HG02623 (cell line): Measurements from ENCODE around the gene CTXND2.
A peak's percentile ranks its signal among the peaks of the same experiment; 100 is the strongest.
"Not testable (repeated sequence)": the region's sequence is repeated elsewhere in the genome, so short reads cannot be mapped to it uniquely, and the experiment has no call there.

ENCODE experiments used
- ATAC-seq: cut with Tn5 transposase; IDR thresholded peaks from one replicate; pipeline ENCODE4 v1.9.1; 2021; ENCODE audit warnings: moderate library complexity; ENCODE audit not compliant: unreplicated experiment

Gene CTXND2

DNA sequence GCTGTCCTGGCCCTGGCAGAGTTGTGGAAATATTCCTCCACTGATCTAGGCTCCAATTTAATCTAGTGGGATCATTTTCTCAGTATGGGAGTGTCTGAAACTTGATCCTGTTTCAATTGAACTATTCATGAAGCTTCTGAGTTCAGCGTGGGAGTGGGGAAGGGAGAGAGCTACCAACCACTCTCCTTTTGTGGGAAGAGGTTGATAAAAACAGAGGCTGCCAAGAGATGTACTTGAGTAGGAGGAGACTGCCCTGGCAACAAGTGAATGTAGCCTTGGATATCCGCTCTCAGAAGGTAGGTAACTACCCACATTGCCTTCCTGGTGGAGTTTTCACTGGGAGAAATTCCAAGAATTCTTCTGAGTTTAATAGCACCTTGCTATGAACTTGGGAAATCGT, at the start of gene CTXND2:
Gene CTXND2, plus strand, starts transcription at position 119 of the 400 bp plus-strand sequence. CDS start 25,179 bp downstream, outside the sequence.
- ATAC-seq, result no peak

DNA sequence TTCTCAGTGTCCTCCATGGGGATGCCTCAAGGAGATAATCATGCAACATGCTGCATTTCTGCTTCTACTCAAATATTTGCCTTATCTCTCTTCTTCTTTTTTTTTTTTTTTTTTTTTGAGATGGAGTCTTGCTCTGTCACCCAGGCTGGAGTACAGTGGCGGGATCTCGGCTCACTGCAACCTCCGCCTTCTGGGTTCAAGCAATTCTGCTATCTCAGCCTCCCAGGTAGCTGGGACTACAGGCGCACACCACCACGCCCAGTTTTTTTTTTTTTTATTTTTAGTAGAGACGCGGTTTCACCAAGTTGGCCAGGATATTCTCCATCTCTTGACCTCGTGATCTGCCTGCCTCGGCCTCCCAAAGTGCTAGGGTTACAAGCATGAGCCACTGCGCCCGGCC, 46.1 kb upstream of the CTXND2 start:
- ATAC-seq, result not testable (repeated sequence)

DNA sequence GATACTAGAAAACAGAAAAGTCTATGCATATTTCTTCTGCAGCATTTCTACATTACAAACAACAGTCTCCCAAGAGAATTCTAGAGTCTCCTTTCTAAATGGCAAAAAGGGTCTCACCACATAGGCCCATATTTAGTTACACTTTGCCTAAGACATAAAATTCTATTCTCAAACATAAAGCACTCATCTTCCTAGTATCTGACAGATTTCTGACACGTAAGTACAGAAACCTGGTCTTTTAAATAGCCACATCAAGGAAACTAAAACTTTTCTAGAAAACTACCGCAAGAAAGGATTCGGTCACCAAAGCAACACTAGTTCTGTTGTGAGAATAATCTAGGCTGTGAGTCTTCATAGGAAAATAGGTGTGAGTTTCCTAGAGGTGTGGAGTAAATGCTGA, 45.3 kb upstream of the CTXND2 start:
- ATAC-seq, result no peak

DNA sequence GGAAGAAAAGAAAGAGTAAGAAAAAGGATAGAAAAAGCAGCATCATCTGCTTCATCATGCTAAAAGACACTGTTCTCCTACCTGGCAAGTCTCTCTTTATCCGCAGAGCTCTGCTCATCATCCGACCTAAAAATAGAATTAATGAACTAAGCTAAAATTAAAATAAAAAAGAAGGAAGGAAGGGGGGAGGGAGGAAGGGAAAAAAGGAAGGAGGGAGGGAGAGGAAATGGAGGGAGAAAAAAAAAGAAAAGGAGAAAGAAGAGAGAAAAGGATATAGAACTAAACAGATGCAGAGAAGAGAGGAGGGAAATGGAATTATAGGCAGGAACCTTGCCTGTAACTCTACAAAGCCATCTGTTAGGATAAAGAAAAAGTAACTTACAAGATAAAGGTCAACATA, 44.6 kb upstream of the CTXND2 start:
- no peak for ATAC-seq

DNA sequence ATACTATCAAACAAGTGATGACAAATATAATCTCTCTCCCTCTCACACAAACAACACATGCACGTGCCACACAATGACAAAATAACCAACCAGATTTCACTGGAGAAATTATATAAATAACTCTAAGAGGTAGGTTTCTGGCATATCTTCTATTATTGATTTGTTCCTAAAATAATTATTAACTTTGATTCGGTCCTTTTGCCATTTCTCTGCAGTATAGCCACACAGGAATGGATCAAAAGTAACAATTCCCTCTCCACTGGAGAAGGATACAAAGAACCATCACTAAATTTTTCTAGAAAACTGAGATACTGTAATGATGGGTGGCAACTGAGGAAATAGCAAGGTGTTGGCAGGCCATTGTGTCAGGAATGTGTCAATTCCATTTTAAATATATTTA, 44.0 kb upstream of the CTXND2 start:
- no peak for ATAC-seq

DNA sequence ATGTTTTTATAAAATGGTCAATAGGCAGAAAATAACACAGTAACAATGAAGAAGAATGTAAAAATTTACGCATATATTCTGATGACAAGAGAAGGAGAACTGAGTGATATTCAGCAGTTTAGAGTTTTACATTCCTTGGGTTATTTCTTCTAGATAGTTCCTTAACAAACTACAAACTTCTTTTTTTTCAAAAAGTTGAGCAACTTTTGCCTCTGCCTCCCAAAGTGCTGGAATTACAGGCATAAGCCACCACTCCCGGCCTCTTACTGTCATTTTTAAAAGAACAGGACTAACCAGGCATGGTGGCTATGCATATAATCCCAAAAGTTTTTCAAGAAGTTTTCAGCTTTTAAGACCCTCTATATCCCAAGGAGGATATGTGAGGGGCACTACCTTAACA, 43.5 kb upstream of the CTXND2 start:
- no peak for ATAC-seq

DNA sequence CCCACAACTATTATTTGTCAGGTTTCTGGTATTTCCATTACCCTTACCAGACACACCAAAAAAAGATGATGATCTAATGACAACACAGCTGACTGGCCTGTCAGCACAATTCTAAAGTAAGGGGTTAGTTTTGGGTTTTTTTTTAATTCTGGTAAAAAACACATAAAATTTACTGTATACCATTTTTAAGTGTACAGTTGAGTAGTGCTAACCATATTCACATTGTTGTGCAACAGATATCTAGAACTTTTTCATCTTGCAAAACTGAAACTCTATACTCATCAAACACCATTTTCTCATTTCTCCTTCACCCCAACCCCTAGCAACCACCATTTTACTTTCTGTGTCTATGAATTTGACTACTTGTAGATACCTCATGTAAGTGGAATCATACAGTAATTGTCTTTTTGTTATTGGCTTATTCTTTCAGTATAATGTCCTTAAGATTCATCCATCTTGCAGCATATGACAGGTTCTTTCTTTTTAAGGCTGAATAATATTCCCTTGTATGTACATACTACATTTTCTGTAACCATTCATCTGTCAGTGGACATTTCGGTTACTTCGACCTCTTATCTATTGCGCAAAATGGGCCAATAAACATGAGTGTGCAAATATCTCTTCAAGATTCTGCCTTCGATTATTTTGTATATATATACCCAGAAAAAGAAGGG, 40.3 kb upstream of the CTXND2 start:
- no peak for ATAC-seq

DNA sequence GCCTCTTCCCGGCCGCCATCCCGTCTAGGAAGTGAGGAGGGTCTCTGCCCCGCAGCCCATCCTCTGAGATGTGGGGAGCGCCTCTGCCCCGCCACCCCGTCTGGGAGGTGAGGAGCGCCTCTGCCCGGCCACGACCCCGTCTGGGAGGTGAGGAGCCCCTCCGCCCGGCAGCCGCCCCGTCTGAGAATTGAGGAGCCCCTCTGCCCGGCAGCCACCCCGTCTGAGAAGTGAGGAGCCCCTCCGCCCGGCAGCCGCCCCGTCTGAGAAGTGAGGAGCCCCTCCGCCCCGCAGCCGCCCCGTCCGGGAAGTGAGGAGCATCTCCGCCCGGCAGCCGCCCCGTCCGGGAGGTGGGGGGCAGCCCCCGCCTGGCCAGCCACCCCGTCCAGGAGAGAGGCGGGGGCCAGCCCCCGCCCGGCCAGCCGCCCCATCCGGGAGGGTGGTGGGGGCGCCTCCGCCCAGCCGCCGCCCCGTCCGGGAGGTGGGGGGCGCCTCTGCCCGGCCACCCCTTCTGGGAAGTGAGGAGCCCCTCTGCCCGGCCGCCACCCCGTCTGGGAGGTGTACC, 36.1 kb upstream of the CTXND2 start:
- not testable (repeated sequence) for ATAC-seq

DNA sequence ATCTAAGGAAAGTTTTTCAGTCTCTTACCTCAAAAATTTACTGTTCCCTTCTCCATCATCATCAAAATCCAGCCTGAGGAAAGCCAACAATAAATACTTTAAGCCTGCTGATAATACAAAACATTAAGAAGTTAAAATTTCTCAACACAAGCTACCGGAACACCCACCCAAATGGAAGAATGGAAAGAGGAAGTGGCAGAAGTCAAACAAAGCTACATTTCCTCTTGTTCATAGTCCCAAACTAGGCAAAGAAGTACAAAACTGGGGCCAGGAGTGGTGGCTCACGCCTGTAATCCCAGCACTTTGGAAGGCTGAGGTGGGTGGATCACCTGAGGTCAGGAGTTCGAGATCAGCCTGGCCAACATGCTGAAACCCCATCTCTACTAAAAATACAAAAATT, 34.2 kb upstream of the CTXND2 start:
- not testable (repeated sequence) for ATAC-seq

DNA sequence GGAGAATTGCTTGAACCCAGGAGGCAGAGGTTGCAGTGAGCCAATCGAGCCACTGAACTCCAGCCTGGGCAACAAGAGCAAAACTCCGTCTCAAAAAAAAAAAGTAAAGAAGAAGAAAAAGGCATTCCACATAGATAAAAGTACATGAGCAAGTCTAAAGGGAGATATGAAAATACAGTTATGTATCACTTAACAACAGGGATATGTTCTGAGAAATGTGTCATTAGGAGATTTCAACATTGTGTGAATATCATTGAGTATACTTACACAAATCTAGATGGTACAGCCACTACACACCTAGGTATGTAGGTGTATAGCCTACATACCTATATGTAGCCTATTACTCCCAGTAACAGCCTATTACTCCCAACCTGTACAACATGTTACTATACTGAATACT, 23.2 kb upstream of the CTXND2 start:
- ATAC-seq, result no peak

DNA sequence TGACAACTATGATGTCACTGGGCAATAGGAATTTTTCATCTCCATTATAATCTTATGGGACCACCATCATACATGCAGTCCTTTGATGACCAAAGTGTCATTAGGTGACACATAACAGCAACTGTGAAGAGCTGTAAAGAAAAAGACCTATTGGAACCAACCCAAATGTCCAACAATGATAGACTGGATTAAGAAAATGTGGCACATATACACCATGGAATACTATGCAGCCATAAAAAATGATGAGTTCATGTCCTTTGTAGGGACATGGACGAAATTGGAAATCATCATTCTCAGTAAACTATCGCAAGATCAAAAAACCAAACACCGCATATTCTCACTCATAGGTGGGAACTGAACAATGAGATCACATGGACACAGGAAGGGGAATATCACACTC, 22.7 kb upstream of the CTXND2 start:
- not testable (repeated sequence) for ATAC-seq

DNA sequence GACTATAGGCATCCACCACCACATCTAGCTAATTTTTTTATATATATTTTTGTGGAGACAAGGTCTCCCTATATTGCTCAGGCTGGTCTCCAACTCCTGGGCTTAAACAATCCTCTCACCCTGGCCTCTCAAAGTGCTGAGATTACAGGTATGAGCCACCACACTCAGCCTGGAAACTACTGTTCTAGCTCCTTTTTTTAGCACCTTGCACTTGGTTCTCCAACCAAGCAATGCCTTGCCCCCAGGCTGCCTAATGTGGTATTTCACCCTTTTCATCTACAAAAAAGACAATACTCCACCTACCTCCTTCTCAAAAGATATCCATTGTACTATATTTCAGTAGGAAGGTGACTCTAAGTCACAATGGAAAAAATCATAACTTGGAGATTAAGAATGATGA, 17.3 kb upstream of the CTXND2 start:
- ATAC-seq, result no peak

DNA sequence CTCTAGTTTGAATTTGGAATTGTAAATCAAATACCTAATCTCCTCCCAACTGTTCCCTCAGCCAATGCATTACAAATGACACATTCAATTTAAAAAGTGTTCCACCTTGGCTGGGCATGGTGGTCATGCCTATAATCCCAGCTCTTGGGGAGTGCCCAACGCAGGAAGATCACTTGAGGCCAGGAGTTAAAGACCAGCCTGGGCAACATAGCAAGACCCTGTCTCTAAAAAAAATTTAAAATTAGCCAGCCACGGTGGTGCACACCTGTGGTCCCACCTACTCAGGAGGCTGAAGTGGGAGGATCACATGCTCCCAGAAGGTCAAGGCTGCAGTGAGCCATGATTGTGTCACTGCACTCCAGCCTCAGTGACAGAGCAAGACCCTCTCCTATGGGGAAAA, 14.4 kb upstream of the CTXND2 start:
- no peak for ATAC-seq

DNA sequence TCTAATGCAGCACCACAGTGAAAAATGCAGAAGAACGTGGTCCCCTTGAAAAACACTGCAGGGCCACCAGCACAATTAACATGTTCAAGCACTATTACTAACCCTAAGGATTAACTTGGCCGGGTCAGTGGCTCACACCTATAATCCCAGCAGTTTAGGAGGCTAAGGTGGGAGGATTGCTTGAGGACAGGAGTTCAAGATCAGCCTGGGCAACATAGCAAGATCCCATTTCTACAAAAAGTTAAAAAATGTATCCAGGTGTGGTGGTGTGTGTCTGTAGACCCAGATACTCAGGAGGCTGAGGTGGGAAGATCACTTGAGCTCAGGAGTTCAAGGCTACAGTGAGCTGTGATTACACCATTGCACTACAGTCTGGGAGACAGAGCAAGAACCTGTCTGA, 13.4 kb upstream of the CTXND2 start:
- ATAC-seq, result no peak

DNA sequence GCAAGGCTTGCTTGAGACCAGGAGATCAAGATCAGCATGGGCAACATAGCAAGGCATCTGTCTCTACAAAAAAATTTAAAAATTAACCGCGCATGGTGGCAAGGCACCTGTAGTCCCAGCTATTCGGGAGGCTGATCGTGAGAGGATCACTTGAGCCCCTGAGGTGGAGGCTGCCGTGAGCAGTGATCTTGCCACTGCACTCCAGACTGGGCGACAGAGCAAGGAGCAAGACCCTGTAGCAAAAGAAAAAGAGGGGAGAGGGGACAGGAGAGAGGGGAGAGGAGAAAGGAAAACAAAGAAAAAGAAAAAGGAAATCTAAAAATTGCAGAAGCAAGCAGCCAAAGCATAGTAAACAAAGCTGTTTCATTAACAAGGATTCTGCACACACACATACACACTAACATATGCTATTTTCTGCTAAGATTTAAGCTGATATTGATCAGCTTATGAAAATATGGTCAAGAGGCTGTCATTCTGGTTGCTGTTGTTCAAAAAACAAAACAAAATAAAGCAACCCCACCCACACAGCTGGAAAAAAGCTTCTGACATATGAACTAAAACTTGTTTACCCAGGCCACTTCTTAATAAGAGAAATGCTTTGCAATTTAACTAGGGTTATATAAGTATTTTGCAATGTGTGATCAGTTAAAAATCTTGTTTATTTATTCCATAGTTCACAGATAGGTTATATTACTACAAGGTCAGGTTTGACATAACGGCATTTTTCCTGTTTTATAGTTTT, 12.3 kb upstream of the CTXND2 start:
- no peak for ATAC-seq

DNA sequence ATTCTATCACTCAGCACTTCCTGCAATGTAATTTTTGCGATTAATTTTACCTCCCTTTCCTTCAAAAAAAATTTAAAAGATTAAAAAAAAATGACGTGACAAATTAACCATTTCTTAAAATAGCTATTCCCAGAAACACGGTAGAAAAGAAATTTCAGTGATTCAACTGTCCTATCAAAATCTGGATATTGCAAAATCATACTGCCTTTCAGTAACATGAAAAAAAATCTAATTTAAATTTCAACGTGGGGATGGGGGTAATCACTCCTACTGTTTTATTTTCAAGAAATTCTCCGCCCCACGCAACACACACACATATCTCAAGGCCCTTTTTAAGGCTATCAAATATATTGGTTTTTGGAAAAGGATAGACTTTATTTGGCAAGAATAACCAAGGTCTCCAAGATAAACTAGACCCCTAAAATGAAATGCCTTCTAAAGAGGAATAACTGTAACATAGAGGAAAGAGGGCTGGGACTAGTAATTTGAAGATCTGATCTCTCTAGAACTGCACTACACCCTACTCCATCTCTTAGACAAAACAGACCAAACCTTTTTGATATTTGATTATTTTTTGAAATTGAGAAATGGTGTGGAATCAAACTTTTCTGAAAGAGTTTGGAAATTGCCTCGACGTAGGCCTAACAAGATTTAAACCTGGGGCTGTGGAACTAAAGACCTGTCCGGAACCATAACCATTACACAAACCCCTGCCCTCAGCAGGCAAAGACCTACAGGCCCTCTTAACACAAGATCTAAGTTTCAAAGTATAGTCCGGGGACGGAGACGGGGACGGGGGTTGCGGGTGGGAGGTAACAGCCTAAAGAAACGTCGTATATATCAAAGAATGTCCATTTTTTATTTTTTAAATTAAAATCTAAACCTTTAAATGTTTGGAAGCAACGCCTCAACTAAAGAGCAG, 11.5 kb upstream of the CTXND2 start:
- ATAC-seq, result peak; percentile 6

DNA sequence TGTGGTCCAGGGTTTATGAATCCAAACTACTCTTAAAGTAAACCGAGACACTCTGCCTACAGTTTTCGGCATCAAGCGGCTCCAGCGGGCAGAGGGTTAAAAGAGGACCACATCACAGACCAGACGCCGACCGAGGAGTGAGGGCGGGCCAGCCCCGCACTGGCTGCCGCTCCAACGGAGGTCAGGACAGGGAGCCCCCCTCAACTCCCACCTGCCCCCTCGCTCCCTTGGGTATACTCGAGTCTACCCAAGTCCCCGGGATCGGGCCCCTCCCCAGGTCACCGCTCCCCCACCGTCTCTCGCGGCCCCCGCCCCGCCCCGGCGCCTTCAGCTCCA, 10.8 kb upstream of the CTXND2 start:
- ATAC-seq, result peak; percentile 19

DNA sequence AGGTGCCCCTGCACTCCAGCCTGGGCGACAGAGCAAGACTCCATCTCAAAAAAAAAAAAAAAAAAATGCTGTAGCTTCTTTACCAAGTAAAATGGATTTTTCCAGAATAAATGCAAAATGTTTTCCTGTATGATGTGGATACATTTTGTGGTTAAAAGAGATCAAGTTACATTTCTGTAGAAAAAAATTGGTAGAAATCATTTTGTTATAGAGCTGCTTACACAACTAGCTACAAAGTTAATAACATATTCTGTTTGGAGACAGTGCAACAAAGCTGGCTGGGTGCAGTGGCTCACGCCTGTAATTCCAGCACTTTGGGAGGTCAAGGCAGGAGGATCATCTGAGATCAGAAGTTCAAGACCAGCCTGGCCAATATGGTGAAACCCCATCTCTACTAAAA, 8.0 kb upstream of the CTXND2 start:
- not testable (repeated sequence) for ATAC-seq

DNA sequence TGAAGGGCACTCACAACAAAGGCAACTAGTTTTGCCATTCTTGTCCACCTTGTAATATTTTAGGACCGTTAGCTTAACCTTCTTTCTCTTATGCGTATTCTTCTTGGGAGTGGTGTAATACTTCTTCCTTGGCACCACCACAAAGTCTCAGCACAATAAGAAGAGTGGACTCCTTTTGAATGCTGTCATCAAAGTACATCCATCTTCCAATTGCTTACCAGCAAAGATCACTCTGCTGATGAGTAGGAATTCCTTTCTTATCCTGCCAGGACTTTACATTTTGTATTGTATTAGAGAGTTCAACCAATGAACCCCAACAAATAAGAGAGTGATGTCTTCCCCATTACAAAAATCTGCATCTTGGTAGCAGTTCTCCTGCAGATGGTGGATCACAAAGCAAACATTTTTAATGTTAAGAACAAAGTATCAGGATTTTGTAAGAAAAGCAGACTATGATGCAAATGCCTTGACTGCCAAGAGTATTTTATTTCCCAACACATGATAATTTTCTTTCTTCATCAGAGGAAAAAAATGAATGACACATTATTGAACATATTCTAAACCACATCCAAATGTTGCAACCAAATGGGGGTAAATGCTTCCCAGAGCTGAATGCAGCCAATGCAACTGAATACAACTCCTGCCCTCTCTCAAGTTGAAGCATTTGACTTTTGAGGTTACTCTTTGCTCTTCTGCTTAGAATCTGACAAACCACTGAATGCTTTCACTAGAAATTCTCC, 5.4 kb upstream of the CTXND2 start:
- no peak for ATAC-seq

DNA sequence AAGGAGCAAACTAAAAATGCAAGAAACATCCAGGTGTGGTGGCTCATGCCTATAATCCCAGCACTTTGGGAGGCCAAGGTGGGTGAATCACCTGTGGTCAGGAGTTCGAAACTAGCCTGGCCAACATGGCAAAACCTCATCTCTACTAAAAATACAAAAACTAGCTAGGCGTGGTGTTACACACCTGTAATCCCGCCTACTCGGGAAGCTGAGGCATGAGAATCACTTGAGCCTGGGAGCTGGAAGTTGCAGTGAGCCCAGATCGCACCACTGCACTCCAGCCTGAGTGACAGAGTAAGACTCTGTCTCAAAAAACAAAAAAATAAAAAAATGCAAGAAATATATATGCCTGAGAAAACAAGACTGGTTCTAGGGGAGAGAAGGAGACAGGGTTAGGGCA, 3.8 kb upstream of the CTXND2 start:
- ATAC-seq, result not testable (repeated sequence)

DNA sequence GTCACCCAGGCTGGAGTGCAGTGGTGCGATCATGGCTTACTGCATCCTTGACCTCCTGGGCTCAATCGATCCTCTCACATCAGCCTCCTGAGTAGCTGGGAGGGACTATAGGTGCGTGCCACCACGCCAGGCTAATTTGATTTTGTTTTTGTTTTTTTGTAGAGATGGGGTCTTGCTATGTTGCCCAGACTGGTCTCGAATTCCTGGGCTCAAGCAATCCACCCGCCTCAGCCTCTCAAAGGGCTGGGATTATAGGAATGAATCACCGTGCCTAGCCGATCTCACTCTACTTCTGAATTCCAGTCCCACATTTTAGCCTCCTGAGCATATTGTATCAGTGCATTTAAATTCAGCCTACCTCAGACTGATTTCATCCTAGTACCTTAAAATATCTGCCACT, 1.8 kb downstream of the CTXND2 start:
- ATAC-seq, result no peak
